PC-3 (cell line): ENCODE data around the gene SFXN3. TPM values are rescaled to one million over a fixed set of nuclear protein-coding genes. Genes with fewer than 3 reads are reported as not detected.

ENCODE experiments used
- ATAC-seq: fragments of 200-7000 bp; cut with Tn5 transposase; 2 replicates; pipeline ENCODE4 v1.9.1; 2020; ENCODE audit warnings: mild to moderate bottlenecking, moderate library complexity
- BruUV-seq: library from RNA; stranded (reverse); fragments of 400-500 nt; replicated peaks from 2 replicates; lab custom pipeline; 2021; lab: Mats Ljungman, UMichigan
- CTCF ChIA-PET: fragments of 300-600 bp; sonication (Branson Sonifier 250); formaldehyde crosslinking; loops from one replicate; lab custom pipeline; 2022; ENCODE audit warnings: antibody characterized with exemption; lab: Charles Lee
- POLR2A ChIA-PET: fragments of 300-600 bp; sonication (Branson Sonifier 250); formaldehyde crosslinking; loops from one replicate; lab custom pipeline; 2022; ENCODE audit warnings: antibody characterized with exemption; ENCODE audit not compliant: unreplicated experiment; lab: Charles Lee
- DNase-seq: peaks from one replicate; pipeline ENCODE4 v3.0.0-alpha.2; 2015
- H2AFZ ChIP-seq: fragments of 300-600 bp; sonication (generic); 2 replicates; pipeline ENCODE4 v1.6.0; 2016; ENCODE audit warnings: antibody characterized with exemption, low read length
- H3F3A ChIP-seq: fragments of 300-600 bp; sonication (generic); one replicate; pipeline ENCODE4 v1.6.0; 2017; ENCODE audit warnings: antibody characterized with exemption, low read length, control low read depth, mild to moderate bottlenecking; ENCODE audit not compliant: unreplicated experiment
- H3K27ac ChIP-seq: fragments of 300-600 bp; sonication (generic); 2 replicates; pipeline ENCODE4 v1.5.1; 2016; ENCODE audit warnings: mild to moderate bottlenecking, low read length
- H3K27me3 ChIP-seq: fragments of 300-600 bp; sonication (generic); 2 replicates; pipeline ENCODE4 v1.6.1; 2016; ENCODE audit warnings: low read length, mixed read lengths
- H3K36me3 ChIP-seq: fragments of 300-600 bp; sonication (generic); 2 replicates; pipeline ENCODE4 v1.6.1; 2016; ENCODE audit warnings: low read depth, mixed run types, low read length, mixed read lengths
- H3K4me1 ChIP-seq: fragments of 300-600 bp; sonication (generic); 2 replicates; pipeline ENCODE4 v1.5.1; 2016; ENCODE audit warnings: low read length; ENCODE audit not compliant: insufficient read depth
- H3K4me2 ChIP-seq: fragments of 300-600 bp; sonication (generic); 2 replicates; pipeline ENCODE4 v1.6.0; 2016; ENCODE audit warnings: low read length
- H3K4me3 ChIP-seq: fragments of 300-600 bp; sonication (generic); 2 replicates; pipeline ENCODE4 v1.5.1; 2016; ENCODE audit warnings: mild to moderate bottlenecking, low read length, mixed read lengths
- H3K79me2 ChIP-seq: fragments of 300-600 bp; sonication (generic); 2 replicates; pipeline ENCODE4 v1.6.1; 2017; ENCODE audit warnings: low read length, mixed read lengths
- H3K9ac ChIP-seq: fragments of 300-600 bp; sonication (generic); 2 replicates; pipeline ENCODE4 v1.6.0; 2016; ENCODE audit warnings: mild to moderate bottlenecking, low read length
- H3K9me2 ChIP-seq: fragments of 300-600 bp; sonication (generic); replicated peaks from 2 replicates; pipeline ENCODE4 v1.6.1; 2016; ENCODE audit warnings: mixed run types, low read length, mixed read lengths
- H3K9me3 ChIP-seq: fragments of 300-600 bp; sonication (generic); 2 replicates; pipeline ENCODE4 v1.6.1; 2016; ENCODE audit warnings: low read length, mixed read lengths
- H4K20me1 ChIP-seq: fragments of 300-600 bp; sonication (generic); 2 replicates; pipeline ENCODE4 v1.6.1; 2016; ENCODE audit warnings: low read length, mixed read lengths
- EZH2 ChIP-seq: fragments of 300-600 bp; sonication (generic); IDR thresholded peaks from one replicate; pipeline ENCODE4 v1.6.1; 2017; ENCODE audit warnings: antibody characterized with exemption, mild to moderate bottlenecking, low read length; ENCODE audit not compliant: unreplicated experiment
- EZH2phosphoT487 ChIP-seq: fragments of 300-600 bp; sonication (generic); IDR thresholded peaks from 2 replicates; pipeline ENCODE4 v1.6.1; 2018; ENCODE audit warnings: mild to moderate bottlenecking, antibody characterized with exemption, low read length, borderline replicate concordance
- intact Hi-C: fragments of 100-400 bp; cut with micrococcal nuclease; formaldehyde crosslinking; loops from 2 replicates; pipeline ENCODE4 v1.9.0; 2023
- total RNA-seq: library from RNA; depleted of rRNA; stranded (reverse); fragments of >200 nt; gene quantifications from 2 replicates; pipeline ENCODE4 v1.2.3, GENCODE V29; 2014
- TF ChIP-seq, protein P1 (sequence below): fragments of 300-600 bp; sonication (generic); conservative IDR thresholded peaks from 2 replicates; pipeline ENCODE4 v1.5.1; 2017; ENCODE audit warnings: antibody characterized with exemption, low read depth, mild to moderate bottlenecking, low read length

SFXN3 gene
- total RNA-seq, 1 experiment from 2014 or later, result 46.7 TPM

DNA sequence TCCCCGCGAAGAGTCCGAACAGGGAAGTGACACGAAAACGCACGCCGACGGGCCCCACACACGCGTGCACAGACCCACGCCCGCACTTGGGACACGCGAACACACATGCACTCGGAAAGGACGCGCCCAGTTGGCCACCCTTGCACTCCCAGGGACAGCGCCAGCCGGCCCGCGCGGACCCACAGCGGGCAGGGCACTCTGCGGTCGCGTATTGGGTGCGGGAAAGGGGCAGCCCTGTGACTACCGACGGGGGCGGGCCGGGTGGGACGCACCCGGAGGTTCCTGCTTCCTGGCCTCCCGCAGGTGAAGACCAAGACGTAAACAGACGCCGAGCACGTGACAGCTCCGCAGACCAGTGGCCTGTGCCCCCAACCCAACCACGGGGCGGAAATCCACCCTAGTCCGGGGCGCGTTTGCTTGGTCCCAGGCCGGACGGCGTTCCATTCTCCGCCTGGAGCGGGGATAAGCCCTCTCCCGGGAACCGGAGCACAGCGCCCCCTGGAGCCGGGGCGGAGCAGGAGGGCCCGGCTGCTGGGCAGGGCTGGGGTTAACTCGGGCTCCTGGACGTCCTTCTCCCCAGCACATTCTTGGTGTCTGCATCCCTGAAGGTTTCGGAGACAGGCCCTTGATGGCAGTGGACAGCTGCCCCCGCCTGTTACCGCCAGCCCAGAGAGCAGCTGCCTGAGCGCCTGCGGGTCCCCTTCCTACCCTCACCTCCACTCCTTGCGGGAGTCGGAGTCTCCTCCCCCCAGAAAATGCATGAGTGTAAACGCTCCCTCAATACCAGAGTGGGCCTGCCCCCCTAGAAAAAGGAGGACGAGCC, 33.5 kb upstream of the SFXN3 start:
- peak; percentile 75 for DNase-seq
- intact Hi-C loops, result loop anchor here (1.0 kb wide), 1 partner anchor 16 kb away; no protein-coding TSS in a partner anchor
- H4K20me1 ChIP-seq, result no peaks in the 10 kb centered on the region

DNA sequence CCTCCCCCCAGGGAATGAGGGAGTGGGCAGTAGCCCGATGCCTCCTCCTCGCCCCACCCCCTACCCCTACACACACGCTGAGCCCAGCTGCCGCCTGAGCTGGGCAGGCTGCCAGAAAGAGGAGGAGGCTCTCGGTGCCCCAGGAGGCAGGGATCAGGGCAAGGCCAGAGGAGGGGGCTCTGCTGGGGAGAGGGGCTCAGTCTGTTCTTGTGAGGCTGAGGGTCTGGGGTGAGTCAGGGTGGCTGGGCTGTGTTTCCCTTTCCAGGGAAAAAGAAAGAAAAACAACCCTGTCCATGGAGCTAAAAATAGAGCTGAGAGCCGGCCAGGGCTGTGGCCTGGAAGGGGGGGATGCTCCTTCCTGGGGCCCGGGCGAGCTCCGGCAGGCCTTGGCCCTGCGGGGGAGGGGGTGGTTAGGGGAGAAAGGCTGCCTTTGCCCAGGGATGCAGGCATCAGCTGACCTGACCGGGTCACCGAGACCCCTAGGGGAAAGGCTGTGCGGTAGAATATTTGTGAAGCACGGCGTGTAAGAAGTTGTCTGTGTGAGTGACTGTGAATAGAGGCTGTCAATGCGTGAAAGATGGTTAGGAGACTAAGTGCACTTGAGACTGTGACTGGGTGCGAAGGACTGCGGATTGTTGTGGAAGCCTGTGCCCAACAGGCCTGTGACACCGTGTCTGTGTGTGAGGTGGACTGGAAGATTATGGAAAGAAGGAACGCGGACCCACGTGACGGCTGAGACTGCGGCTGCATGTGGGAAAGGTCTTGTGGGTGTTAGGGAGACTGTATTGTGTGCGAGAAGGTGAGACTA, 32.6 kb upstream of the SFXN3 start:
- Histone ChIP-seq H3K36me3 (no peaks in the 10 kb centered on the region; the same call in 1 of the 2 replicates), H3K27me3 (no peaks in the 10 kb centered on the region), H2AFZ (peak overlapping the region; percentile 91), H3K4me2 (peak overlapping the region; percentile 99), H3F3A (no peaks in the 10 kb centered on the region), H3K27ac (peak overlapping the region; percentile 76), H3K9ac (peak overlapping the region; percentile 95), H3K4me1 (peaks cover 36% of the 10 kb centered on the region), H3K9me3 (no peaks in the 10 kb centered on the region), H3K9me2 (no peaks in the 10 kb centered on the region), H4K20me1 (no peaks in the 10 kb centered on the region), H3K79me2 (peaks cover 40% of the 10 kb centered on the region), H3K4me3 (peak overlapping the region; percentile 88)
- DNase-seq (peak; percentile 63), ATAC-seq (peak; percentile 14)
- ChIA-PET POLR2A (no interaction called here), CTCF (interaction anchor here (0.7 to 1.5 kb wide), 3 partner anchors 13 to 55 kb away, joined by 4 to 16 read pairs (median 15); no protein-coding TSS in a partner anchor)
- TF ChIP-seq, protein P1, sequence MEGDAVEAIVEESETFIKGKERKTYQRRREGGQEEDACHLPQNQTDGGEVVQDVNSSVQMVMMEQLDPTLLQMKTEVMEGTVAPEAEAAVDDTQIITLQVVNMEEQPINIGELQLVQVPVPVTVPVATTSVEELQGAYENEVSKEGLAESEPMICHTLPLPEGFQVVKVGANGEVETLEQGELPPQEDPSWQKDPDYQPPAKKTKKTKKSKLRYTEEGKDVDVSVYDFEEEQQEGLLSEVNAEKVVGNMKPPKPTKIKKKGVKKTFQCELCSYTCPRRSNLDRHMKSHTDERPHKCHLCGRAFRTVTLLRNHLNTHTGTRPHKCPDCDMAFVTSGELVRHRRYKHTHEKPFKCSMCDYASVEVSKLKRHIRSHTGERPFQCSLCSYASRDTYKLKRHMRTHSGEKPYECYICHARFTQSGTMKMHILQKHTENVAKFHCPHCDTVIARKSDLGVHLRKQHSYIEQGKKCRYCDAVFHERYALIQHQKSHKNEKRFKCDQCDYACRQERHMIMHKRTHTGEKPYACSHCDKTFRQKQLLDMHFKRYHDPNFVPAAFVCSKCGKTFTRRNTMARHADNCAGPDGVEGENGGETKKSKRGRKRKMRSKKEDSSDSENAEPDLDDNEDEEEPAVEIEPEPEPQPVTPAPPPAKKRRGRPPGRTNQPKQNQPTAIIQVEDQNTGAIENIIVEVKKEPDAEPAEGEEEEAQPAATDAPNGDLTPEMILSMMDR, result no peak
- TF ChIP-seq EZH2 (no peak), EZH2phosphoT487 (no peak)
- TSS peak; percentile 50 for BruUV-seq
- intact Hi-C loops, result loop anchor here (1.0 kb wide), 1 partner anchor 15 kb away; no protein-coding TSS in a partner anchor

More for the DNA sequence above, 33.5 kb upstream of the SFXN3 start:
- BruUV-seq, result no TSS peak
- peak overlapping the region; percentile 88 for H3K4me3 ChIP-seq
- no peaks in the 10 kb centered on the region for H3F3A ChIP-seq
- CTCF ChIA-PET, result interaction anchor here (0.7 to 1.5 kb wide), 3 partner anchors 14 to 56 kb away, joined by 4 to 16 read pairs (median 15); no protein-coding TSS in a partner anchor
- peaks cover 38% of the 10 kb centered on the region for H3K79me2 ChIP-seq
- peak overlapping the region; percentile 95 for H3K9ac ChIP-seq
- H3K36me3 ChIP-seq, result no peaks in the 10 kb centered on the region; the same call in 1 of the 2 replicates
- no peaks in the 10 kb centered on the region for H3K9me3 ChIP-seq
- peak overlapping the region; percentile 76 for H3K27ac ChIP-seq
- H3K9me2 ChIP-seq, result no peaks in the 10 kb centered on the region
- H3K4me1 ChIP-seq, result peaks cover 36% of the 10 kb centered on the region
- TF ChIP-seq, protein P1, result peak; percentile 78
- no peak for TF ChIP-seq EZH2
- peak overlapping the region; percentile 99 for H3K4me2 ChIP-seq
- POLR2A ChIA-PET, result no interaction called here
- peak; percentile 47 for ATAC-seq
- H2AFZ ChIP-seq, result peak overlapping the region; percentile 91
- H3K27me3 ChIP-seq, result no peaks in the 10 kb centered on the region
